GM18508 (cell line): ENCODE measurements around the gene BBS5.
"Not testable (repeated sequence)": the region's sequence is repeated elsewhere in the genome, so short reads cannot be mapped to it uniquely, and the experiment has no call there.

Experiments
- ATAC-seq: cut with Tn5 transposase; IDR thresholded peaks from one replicate; pipeline ENCODE4 v1.9.1; 2021; ENCODE audit warnings: moderate number of reproducible peaks; ENCODE audit not compliant: insufficient read depth, unreplicated experiment

BBS5 gene

GRCh38 chr2:169485650-169486138, 6.4 kb downstream of the BBS5 start:
- no peak for ATAC-seq

- ATAC-seq: no peak
Observed at GRCh38 chr2:169486487-169486886, 7.2 kb downstream of the BBS5 start.

DNA sequence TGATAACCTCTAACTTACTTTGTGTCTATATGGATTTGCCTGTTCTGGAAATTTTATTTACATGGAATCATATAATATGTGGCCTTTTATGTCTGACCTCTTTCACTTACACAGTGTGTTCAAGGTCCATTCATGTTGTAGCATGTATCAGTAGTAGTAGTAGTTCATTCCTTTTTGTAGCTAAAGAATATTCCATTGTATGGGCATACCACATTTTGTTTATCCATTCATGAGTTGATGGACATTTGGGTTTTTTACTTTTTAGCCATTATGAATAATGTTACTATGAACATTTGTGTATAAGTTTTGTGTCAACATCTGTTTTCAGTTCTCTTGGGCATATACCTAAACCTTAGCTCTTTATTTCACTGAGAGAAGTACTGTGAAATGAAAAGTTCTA, 11.5 kb downstream of the BBS5 start:
- no peak for ATAC-seq

GRCh38 chr2:169491378-169491777, 12.1 kb downstream of the BBS5 start:
- no peak for ATAC-seq

GRCh38 chr2:169493360-169493759, 14.1 kb downstream of the BBS5 start:
- no peak for ATAC-seq

DNA sequence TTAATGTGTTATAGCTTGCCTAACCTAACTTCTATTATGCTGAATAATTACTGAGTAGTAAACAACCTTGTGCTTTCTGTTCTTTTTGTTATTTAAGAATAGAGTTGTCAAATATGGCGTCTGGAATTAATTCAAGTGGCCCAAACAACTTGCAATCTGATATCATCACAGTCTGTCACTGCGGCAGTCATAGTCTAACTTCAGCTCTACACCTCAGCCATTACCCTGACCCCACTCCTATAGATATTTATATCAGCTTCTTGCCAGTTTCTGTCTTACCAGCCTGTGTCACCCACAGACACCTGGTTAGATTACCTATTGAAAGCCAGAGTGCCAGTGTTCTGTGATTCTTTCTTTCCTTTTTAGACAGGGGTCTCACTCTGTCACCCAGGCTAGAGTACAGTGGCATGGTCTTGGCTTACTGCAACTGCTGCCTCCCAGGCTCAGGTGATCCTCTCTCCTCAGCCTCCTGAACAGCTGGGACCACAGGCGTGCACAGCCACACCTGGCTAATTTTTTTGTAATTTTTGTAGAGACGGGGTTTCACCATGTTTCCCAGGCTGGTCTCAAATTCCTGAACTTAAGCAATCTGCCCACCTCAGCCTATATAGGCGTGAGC, 16.1 kb downstream of the BBS5 start:
- ATAC-seq: no peak

GRCh38 chr2:169504651-169505050, 25.4 kb downstream of the BBS5 start:
- ATAC-seq: no peak

DNA sequence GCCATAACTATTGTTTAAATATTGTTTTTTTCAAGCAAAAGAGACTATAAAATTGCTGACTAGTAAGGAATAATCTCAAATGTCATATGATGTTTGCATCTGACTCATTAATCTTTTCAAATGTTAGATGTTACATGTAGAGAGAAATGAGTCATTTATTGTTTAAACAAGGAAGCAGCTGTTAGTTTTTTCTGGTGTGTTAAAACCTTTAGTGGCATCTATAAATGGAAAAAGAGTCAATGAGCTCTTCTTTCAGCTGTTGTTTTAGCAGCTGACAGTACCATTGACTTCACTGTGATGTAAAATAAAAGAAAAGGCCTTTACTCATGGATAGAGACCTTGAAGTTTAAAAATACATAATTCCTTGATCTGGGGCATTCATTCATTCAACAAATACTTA, 28.4 kb downstream of the BBS5 start:
- no peak for ATAC-seq

DNA sequence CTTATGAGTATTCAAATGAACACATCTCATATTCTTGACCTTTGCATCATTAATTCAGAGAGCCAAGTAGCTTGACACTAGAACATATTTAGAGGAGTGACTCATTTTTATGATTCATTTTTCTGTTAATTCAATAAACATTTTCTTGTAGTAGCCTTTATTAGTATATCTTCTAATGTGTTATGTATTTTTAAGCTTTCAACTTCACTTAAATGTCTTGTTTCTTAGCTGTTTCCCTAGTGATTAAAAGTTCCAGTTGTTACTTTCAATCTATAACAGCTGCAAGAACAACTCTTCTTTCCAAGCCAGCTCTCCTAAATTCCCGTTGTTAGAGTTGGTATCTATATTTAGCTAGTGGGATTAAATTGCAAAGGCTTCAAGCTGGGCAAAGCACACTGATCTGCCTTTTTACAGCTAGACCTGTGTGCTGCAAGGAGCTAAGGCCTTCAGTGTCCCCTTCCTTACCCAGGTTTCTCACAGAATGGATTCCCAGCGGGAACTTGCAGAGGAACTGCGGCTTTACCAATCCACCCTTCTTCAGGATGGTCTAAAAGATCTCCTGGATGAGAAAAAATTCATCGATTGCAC, 30.1 kb downstream of the BBS5 start, which contains the start of gene KLHL41:
TSS of gene KLHL41 (plus strand) at position 405 of the 588 bp plus-strand sequence. CDS start at position 482, 77 bp downstream.
- no peak for ATAC-seq

DNA sequence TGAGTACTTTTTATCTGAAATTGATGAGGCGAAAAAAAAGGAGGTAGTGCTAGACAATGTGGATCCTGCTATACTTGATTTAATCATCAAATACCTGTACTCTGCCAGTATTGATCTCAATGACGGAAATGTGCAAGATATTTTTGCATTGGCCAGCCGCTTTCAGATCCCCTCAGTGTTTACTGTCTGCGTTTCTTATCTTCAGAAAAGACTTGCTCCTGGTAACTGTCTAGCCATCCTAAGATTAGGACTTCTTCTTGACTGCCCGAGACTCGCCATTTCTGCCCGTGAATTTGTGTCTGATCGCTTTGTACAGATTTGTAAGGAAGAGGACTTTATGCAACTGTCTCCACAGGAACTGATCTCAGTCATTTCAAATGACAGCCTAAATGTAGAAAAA, 30.7 kb downstream of the BBS5 start:
- ATAC-seq: no peak

- ATAC-seq: no peak
Observed at GRCh38 chr2:169510496-169510895, 31.2 kb downstream of the BBS5 start.

DNA sequence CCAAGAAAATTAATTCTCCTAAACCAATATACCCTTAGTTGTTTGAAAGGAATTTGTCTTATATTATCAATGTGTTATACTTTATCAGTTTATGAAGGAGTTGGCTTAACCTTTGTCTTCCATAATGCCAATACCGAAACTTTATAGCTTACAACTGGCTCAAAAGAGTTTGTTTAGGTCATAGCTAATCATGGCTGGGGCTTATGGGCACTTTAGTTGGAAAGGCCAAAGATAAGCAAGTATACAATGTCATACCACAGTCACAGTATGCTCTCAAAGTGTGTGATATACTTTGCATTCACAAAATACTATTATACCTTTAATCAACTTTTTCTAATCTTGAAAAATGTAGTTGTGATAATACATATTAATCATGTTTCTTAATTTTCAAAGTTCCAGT, 32.5 kb downstream of the BBS5 start:
- ATAC-seq: no peak

DNA sequence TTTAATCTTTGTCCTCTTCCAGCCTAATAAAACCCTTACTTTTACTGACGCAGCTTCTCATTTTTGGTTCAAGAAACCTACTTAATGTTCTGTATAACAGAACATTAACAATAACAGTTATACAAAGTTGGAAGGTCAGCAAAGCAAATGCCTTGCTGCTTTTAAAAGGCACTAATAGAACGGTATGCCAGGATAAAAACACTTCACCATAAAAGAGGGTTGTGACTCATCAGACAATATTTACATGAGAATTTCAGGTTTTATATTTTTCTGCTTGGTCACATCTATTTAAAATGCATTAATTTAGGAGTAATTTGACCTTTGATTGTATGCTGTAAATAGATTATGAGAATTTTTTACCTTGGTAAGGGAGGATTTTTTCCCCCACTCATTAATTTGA, 33.2 kb downstream of the BBS5 start:
- ATAC-seq: no peak

GRCh38 chr2:169513094-169513493, 33.8 kb downstream of the BBS5 start:
- ATAC-seq: no peak

- ATAC-seq: no peak
Observed at GRCh38 chr2:169513926-169514325, 34.6 kb downstream of the BBS5 start.

GRCh38 chr2:169514758-169515157, 35.5 kb downstream of the BBS5 start:
- ATAC-seq: not testable (repeated sequence)

- not testable (repeated sequence) for ATAC-seq
Observed at GRCh38 chr2:169516488-169516995, 37.2 kb downstream of the BBS5 start.

- ATAC-seq: no peak
Observed at GRCh38 chr2:169520896-169521295, 41.6 kb downstream of the BBS5 start.

DNA sequence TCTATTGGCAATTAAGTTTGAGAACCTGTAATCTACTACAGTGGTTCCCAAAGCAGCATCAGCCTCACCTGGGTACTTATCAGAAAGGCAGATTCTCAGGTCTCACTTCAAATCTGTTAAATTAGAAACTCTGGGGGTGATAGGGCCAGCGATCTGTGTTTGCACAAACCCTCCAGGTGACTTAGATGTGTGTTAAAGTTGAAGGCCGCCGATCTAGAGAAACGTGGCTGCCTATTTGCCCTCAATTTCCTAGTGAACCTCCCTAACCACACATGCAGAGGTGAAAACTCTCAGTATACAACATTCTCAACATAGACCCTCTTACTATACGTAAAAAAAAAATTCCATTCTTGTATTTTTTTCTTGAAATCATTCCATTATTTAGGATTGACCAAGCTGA, 44.4 kb downstream of the BBS5 start:
- ATAC-seq: no peak

DNA sequence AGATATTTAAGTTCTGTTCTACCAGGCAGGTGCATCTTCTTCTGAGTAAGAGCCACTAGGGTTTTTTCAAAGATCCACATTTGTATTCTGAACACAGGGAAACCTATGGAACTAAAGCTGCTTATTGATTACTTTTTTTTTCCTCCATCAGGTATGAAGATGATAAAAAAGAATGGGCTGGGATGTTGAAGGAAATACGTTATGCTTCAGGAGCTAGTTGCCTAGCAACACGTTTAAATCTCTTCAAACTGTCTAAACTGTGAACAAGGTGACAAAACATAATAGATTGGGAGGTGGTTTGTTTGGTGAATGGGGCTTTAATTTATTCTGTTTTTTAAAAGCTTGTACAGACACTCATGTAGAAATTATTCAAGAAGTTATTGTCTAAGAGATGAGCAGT, 46.1 kb downstream of the BBS5 start:
- ATAC-seq: no peak

DNA sequence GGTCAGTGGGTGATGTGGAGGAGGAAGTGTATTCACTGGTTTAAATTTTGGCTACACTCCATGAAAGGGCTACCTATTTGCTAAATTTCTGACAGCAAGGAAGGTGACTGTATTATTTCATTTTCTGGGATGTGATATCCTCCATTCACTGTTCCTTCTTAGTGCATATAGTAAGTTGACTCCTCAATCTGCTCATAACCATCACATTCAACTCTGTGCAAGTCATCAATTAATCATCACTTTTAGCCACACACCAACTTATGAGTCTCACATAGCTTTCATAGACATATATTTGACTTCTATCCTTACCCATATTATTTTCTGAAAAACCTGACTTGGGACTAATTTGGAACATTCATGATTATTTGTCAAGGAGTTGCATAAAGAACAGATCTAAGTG, 47.2 kb downstream of the BBS5 start:
- ATAC-seq: no peak

- no peak for ATAC-seq
Observed at GRCh38 chr2:169528271-169528701, 49.0 kb downstream of the BBS5 start.
